ENCODE results near the gene SMARCAL1.

Gene SMARCAL1

GRCh38 chr2:216428618-216429350 lies 16.5 kb downstream of the SMARCAL1 start:
- DNase-seq = no peak

GRCh38 chr2:216429428-216429827 lies 17.1 kb downstream of the SMARCAL1 start:
- no peak for DNase-seq

- DNase-seq = no peak
These were observed 18.7 kb downstream of the SMARCAL1 start for GRCh38 chr2:216430811-216431530.

- DNase-seq = no peak
These were observed 19.2 kb downstream of the SMARCAL1 start for GRCh38 chr2:216431531-216431856.

GRCh38 chr2:216436383-216436782 lies 24.1 kb downstream of the SMARCAL1 start:
- DNase-seq = no peak

- DNase-seq = no peak
These were observed 29.2 kb downstream of the SMARCAL1 start for GRCh38 chr2:216441308-216442010.

- DNase-seq = no peak
These were observed 33.2 kb downstream of the SMARCAL1 start for GRCh38 chr2:216445501-216445900.

- DNase-seq = no peak
These were observed 34.1 kb downstream of the SMARCAL1 start for GRCh38 chr2:216446343-216446742.

- DNase-seq = no peak
These were observed 35.0 kb downstream of the SMARCAL1 start for GRCh38 chr2:216447293-216447692.

- DNase-seq = no peak
These were observed 36.5 kb downstream of the SMARCAL1 start for GRCh38 chr2:216448829-216449228.

- no peak for DNase-seq
These were observed 38.1 kb downstream of the SMARCAL1 start for GRCh38 chr2:216450346-216450745.

GRCh38 chr2:216450784-216451183 lies 38.5 kb downstream of the SMARCAL1 start:
- no peak for DNase-seq

- no peak for DNase-seq
These were observed 41.8 kb downstream of the SMARCAL1 start for GRCh38 chr2:216453955-216454614.

GRCh38 chr2:216463148-216463547 lies 50.9 kb downstream of the SMARCAL1 start:
- DNase-seq = no peak

GRCh38 chr2:216464104-216464720 lies 51.9 kb downstream of the SMARCAL1 start:
- no peak for DNase-seq

GRCh38 chr2:216465579-216466195 lies 53.4 kb downstream of the SMARCAL1 start:
- DNase-seq = no peak

- DNase-seq = no peak
These were observed 55.6 kb downstream of the SMARCAL1 start for GRCh38 chr2:216467845-216468244.

GRCh38 chr2:216469661-216470060 lies 57.4 kb downstream of the SMARCAL1 start:
- DNase-seq = no peak

GRCh38 chr2:216473187-216473586 lies 60.9 kb downstream of the SMARCAL1 start:
- DNase-seq = no peak

- no peak for DNase-seq
These were observed 62.8 kb downstream of the SMARCAL1 start for GRCh38 chr2:216474925-216475670.

GRCh38 chr2:216475767-216476166 lies 63.5 kb downstream of the SMARCAL1 start:
- no peak for DNase-seq

Data from right hindlimb (tissue), 1 donor.